WI38 (cell line): Measurements from ENCODE around the gene ANKRD66.

Experiments used
- H3K4me3 ChIP-seq: 2 replicates; pipeline ENCODE4 v1.5.1; 2011; ENCODE audit warnings: low read depth, mild to moderate bottlenecking, control low read depth, low read length
- TF ChIP-seq, protein P1 (sequence below): IDR thresholded peaks from 2 replicates; pipeline ENCODE4 v1.5.1; 2012; ENCODE audit warnings: low read depth, mild to moderate bottlenecking, control low read depth, low read length

The ANKRD66 gene

DNA sequence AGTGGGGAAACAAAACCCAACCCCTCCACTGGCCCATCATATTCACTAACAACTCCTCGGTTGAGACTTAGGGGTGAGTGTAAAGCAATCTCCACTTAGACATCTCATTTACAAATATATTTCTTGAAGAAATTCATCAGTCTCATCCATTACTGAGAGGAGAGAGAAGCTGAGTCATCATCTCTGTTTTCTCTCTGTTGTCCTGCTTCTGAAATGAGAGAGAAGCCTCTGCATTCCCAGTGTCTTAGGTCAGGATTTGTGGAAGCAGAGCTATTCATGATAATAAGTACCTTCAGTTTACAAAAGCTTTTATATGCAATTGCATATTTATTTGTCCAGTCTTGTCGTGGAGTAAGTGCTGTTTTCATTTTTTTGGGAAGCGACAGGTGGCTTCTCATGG lies 47.3 kb downstream of the ANKRD66 start:
- TF ChIP-seq, protein P1, sequence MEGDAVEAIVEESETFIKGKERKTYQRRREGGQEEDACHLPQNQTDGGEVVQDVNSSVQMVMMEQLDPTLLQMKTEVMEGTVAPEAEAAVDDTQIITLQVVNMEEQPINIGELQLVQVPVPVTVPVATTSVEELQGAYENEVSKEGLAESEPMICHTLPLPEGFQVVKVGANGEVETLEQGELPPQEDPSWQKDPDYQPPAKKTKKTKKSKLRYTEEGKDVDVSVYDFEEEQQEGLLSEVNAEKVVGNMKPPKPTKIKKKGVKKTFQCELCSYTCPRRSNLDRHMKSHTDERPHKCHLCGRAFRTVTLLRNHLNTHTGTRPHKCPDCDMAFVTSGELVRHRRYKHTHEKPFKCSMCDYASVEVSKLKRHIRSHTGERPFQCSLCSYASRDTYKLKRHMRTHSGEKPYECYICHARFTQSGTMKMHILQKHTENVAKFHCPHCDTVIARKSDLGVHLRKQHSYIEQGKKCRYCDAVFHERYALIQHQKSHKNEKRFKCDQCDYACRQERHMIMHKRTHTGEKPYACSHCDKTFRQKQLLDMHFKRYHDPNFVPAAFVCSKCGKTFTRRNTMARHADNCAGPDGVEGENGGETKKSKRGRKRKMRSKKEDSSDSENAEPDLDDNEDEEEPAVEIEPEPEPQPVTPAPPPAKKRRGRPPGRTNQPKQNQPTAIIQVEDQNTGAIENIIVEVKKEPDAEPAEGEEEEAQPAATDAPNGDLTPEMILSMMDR = no peak
- H3K4me3 ChIP-seq = no peak overlapping the region

DNA sequence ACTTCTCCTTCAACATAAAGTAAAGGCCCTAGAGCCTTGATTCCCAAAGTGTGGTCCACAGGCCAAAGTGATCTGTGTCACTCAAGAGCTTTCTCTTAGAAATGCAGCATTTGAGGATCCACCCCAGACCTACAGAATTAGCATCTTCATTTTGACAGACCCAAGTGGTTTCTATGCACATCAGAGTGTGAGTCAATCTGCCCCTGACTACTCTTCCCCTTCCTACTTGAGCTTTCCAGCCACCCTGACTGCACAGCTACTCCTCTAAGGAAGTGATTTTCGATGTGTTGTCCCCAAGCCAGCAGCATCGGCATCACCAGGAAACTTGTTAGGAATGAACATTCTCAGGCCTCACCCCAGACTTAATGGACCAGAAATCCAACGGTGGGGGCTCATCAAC lies 49.1 kb downstream of the ANKRD66 start:
- TF ChIP-seq, protein P1 = no peak
- no peak overlapping the region for H3K4me3 ChIP-seq

DNA sequence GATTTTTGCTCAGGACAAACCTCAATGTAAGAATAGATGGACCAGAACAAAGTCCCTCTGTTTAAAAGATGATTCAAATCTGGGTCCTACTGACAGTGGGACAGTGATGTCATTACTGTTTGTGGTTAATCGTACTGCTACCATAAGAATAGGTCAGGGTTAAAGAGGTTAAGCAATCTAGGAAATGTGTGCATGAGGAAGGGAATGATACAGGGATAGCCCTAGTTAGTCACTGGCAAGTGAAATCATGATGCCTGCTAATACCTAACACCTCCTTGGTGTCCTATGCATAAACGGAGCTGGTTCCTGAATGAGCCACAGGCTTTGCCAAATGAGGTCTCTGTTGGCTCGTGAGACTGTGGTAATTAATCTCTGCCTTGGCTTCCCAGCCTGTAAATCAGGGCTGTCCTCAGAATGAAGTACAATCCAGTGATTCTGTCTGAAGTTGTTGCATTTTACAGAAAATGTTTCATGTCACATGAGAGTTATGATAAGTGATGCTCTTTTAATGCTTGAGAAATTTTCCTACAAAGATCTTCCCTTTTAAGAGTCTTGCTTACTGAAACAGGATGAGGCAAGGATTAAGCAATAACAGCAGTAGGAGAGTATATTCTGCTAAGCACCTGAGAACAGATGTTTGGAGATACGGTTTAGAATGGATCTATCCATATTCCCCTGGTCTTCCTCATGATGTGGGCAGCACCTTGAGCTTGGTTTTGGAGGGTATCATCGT lies 50.3 kb downstream of the ANKRD66 start:
- TF ChIP-seq, protein P1 = no peak
- H3K4me3 ChIP-seq = no peak overlapping the region

DNA sequence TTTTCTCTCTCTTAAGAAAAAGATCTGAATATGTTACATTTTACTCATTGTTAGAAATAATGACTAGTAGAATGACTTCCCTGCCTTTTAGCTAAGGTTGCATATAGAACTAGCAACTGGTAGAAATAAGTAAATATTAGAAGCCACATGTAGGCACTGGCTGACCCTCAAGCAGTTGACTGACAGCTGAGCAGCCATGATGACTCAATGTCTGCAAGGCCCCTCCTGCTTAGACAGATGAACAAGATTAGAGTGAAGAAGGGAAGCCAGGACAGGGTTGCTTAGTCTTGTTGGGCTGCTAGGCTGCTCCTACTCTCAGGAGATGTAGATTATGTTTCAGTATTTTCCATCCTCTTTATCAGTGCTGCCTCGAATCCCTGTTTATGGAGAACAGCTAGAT lies 52.9 kb downstream of the ANKRD66 start:
- TF ChIP-seq, protein P1 = no peak

GRCh38 chr6:46808806-46809205 lies 62.1 kb downstream of the ANKRD66 start:
- H3K4me3 ChIP-seq = no peak overlapping the region
- TF ChIP-seq, protein P1 = no peak

More for the DNA sequence above, 52.9 kb downstream of the ANKRD66 start:
- no peak overlapping the region for H3K4me3 ChIP-seq
